ENCODE data around the gene SLC7A11.

SLC7A11 gene

GRCh38 chr4:138251938-138252337 is 9.8 kb upstream of the SLC7A11 start:
- in situ Hi-C loops (cut with MboI; ENCODE audit: low sequenced_read_pairs, unreplicated experiment): no loop called here
- DNase-seq (ENCODE audit: low spot score): no peak
- TF ChIP-seq, protein P1, sequence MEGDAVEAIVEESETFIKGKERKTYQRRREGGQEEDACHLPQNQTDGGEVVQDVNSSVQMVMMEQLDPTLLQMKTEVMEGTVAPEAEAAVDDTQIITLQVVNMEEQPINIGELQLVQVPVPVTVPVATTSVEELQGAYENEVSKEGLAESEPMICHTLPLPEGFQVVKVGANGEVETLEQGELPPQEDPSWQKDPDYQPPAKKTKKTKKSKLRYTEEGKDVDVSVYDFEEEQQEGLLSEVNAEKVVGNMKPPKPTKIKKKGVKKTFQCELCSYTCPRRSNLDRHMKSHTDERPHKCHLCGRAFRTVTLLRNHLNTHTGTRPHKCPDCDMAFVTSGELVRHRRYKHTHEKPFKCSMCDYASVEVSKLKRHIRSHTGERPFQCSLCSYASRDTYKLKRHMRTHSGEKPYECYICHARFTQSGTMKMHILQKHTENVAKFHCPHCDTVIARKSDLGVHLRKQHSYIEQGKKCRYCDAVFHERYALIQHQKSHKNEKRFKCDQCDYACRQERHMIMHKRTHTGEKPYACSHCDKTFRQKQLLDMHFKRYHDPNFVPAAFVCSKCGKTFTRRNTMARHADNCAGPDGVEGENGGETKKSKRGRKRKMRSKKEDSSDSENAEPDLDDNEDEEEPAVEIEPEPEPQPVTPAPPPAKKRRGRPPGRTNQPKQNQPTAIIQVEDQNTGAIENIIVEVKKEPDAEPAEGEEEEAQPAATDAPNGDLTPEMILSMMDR (IDR thresholded peaks at IDR 0.05; ENCODE audit: borderline replicate concordance, control extremely low read depth, extremely low read depth, insufficient read depth, missing control alignments): no peak

DNA sequence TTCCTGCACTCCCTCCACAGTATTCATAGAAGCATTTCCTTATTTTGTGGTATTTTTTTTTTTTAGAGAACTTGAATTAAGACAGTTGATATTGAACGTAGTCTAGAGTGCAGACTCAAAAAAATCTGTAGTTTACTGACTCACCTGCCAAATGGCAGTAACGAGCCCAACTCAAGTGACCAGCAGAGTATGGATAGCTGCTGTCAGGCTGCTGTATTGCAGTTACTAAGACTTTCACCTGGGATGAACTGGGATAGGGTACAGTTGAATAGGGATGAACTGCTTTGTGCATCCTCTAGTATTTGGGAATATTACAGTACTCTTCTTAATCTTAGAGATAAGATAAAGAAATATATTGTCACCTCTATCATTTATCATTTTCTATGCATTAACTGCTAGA is 7.0 kb upstream of the SLC7A11 start:
- in situ Hi-C loops (cut with MboI; ENCODE audit: low sequenced_read_pairs, unreplicated experiment): no loop called here
- TF ChIP-seq, protein P1 (IDR thresholded peaks at IDR 0.05; ENCODE audit: borderline replicate concordance, control extremely low read depth, extremely low read depth, insufficient read depth, missing control alignments): no peak
- no peak for DNase-seq (ENCODE audit: low spot score)

- DNase-seq (ENCODE audit: low spot score): no peak
- in situ Hi-C loops (cut with MboI; ENCODE audit: low sequenced_read_pairs, unreplicated experiment): no loop called here
- TF ChIP-seq, protein P1 (IDR thresholded peaks at IDR 0.05; ENCODE audit: borderline replicate concordance, control extremely low read depth, extremely low read depth, insufficient read depth, missing control alignments): no peak
These were observed 5.9 kb upstream of the SLC7A11 start for GRCh38 chr4:138248058-138248457.

GRCh38 chr4:138247643-138248042 is 5.5 kb upstream of the SLC7A11 start:
- in situ Hi-C loops (cut with MboI; ENCODE audit: low sequenced_read_pairs, unreplicated experiment): no loop called here
- DNase-seq (ENCODE audit: low spot score): no peak
- TF ChIP-seq, protein P1 (IDR thresholded peaks at IDR 0.05; ENCODE audit: borderline replicate concordance, control extremely low read depth, extremely low read depth, insufficient read depth, missing control alignments): no peak

GRCh38 chr4:138243369-138243768 is 1.2 kb upstream of the SLC7A11 start:
- no peak for DNase-seq (ENCODE audit: low spot score)
- TF ChIP-seq, protein P1 (IDR thresholded peaks at IDR 0.05; ENCODE audit: borderline replicate concordance, control extremely low read depth, extremely low read depth, insufficient read depth, missing control alignments): no peak
- in situ Hi-C loops (cut with MboI; ENCODE audit: low sequenced_read_pairs, unreplicated experiment): no loop called here

GRCh38 chr4:138242834-138243156 is 646 bp upstream of the SLC7A11 start:
- in situ Hi-C loops (cut with MboI; ENCODE audit: low sequenced_read_pairs, unreplicated experiment): no loop called here
- no peak for DNase-seq (ENCODE audit: low spot score)
- TF ChIP-seq, protein P1 (IDR thresholded peaks at IDR 0.05; ENCODE audit: borderline replicate concordance, control extremely low read depth, extremely low read depth, insufficient read depth, missing control alignments): no peak
